ENCODE data around the gene ITLN2. TPM values are rescaled to one million over a fixed set of nuclear protein-coding genes. Genes with fewer than 3 reads are reported as not detected.
"Not testable (repeated sequence)": the region's sequence is repeated elsewhere in the genome, so short reads cannot be mapped to it uniquely, and the experiment has no call there.

The ITLN2 gene
- not detected in 2 replicates for total RNA-seq
- polyA plus RNA-seq (2012) = not detected

- DNase-seq (ENCODE audit: low read depth) = peak; percentile 58
Measured at GRCh38 chr1:160954158-160955104, at the start of gene ITLN2. TSS of gene ITLN2 (minus strand) at chr1:160954809. CDS start at chr1:160954741, 68 bp downstream.

DNA sequence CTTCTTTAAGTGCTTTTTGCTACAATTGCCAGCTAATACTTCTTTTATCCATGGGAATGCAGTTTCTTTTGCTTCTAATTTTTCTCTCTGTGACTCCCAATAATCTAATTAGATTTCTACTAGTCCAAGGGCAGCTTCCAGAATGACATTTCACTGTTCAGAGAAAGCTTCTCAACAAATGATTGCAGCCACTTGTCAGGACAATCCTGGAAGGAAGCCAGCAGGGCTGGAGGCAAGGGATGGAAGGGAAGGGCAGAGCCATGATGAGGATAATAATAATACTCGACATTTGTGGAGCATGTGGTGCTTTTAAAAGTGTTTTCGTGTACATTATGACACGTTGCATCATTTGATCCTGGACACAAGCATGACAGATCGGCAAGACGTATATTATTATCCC is 46.9 kb upstream of the ITLN2 start:
- peak; percentile 64 for DNase-seq (ENCODE audit: low read depth)

- DNase-seq (ENCODE audit: low read depth) = no peak
Measured at GRCh38 chr1:161000736-161001480, 46.3 kb upstream of the ITLN2 start.

DNA sequence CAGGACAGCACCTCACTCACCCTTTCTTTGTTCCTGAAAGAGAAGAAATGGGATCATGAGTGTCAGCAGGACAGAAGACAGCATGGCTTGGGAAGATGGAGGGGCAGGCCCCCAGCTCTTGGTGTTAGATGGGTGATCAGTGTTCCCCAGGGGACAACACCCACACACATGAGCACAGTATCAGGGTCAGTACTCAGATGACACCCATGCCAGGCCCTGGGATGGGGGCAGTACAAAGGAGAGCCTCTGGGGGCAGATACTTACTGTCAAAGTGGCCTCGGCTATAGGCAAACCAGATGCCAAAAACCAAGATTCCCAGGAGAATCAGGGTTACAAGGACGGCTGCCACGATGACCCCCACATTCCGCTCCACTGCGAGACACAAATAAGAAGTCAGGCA is 44.8 kb upstream of the ITLN2 start:
- no peak for DNase-seq (ENCODE audit: low read depth)

GRCh38 chr1:160997323-160998038 is 42.9 kb upstream of the ITLN2 start:
- DNase-seq (ENCODE audit: low read depth) = peak; percentile 73

DNA sequence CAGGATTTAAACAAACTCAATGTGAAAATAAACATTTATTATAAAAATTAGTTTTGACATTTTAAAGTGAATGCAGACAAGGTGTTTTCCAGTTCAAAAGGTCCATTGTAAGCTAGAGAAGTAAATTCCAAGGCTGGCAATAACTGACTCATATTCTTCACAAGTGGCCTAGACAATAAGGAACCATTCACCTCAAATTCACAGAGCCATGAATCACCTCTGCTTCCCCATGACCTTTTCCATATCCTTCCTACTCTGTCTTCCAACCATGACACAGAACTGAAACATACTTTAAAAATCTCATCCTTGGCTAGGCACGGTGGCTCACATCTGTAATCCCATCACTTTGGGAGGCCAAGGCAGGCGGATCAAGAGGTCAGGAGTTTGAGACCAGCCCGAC is 41.6 kb upstream of the ITLN2 start:
- DNase-seq (ENCODE audit: low read depth) = no peak

- peak; percentile 70 for DNase-seq (ENCODE audit: low read depth)
Measured at GRCh38 chr1:160993544-160994193, 39.1 kb upstream of the ITLN2 start.

- DNase-seq (ENCODE audit: low read depth) = not testable (repeated sequence)
Measured at GRCh38 chr1:160992036-160992435, 37.4 kb upstream of the ITLN2 start.

DNA sequence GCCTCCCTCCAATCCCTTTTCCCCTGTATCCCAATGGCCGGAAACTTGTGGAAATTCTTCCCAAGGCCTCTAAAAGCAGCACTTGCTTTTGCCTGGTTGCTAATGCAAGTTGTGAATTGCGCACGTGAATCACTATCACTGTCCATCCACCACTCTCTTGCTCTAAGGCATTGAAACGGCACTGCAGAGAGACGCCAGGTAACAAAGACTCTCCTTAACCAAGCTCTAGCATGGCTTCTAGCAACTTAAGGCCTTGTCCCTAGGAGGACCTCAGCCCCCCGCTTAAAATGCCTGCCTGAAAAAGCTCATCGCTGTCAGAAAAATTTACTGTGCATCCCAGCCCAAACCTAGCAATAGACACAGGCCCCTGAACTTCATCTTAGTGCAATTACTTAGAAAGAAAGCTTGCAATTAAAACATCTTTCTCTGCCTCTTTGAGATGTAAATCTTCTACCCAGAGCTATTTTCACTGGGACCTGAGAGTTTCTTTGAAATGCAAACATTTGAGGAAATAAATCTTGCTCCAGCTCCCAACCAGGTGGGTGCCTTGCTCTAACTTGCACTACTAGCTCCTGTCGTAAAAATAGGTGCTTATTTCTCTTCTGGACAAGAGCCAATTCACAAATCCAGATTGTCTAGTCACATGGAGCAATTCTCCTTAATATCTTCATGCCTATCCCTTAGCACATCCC is 32.9 kb upstream of the ITLN2 start:
- DNase-seq (ENCODE audit: low read depth) = no peak

DNA sequence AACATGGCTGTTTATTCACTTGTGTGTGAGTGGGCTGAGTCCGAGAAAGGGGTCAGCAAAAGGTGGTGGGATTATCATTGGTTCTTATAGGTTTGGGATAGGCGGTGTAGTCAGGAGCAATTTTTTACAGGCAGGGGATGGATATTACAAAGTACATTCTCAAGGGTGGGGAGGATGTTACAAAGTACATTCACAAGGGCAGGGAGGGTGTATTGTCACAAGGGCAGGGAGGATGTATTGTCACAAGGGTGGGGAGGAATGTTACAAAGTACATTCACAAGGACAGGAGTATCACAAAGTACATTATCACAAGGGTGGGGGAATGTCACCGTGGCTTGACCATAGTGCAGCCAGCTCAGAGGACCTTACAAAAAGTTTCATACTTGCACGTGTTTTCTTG is 31.1 kb upstream of the ITLN2 start:
- no peak for DNase-seq (ENCODE audit: low read depth)

GRCh38 chr1:160981584-160982411 is 27.2 kb upstream of the ITLN2 start:
- no peak for DNase-seq (ENCODE audit: low read depth)

DNA sequence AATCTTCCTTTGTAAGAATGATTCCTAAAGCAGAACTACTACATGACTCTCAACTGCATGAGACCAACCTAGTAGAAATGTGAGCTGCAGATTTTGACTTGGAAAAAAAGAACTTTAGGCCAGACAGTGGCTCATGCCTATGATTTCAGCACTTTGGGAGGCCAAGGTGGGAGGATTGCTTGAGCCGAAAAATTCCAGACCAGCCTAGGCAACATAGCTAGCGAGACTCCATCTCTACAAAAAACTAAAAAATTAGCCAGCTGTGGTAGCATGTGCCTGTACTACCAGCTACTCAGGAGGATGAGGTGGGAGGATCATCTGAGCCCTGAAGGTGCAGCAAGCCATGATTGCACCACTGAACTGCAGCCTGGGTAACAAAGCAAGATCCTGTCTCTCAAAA is 24.7 kb upstream of the ITLN2 start:
- no peak for DNase-seq (ENCODE audit: low read depth)

GRCh38 chr1:160978510-160978927 is 23.9 kb upstream of the ITLN2 start:
- DNase-seq (ENCODE audit: low read depth) = no peak

GRCh38 chr1:160975026-160975425 is 20.4 kb upstream of the ITLN2 start:
- no peak for DNase-seq (ENCODE audit: low read depth)

DNA sequence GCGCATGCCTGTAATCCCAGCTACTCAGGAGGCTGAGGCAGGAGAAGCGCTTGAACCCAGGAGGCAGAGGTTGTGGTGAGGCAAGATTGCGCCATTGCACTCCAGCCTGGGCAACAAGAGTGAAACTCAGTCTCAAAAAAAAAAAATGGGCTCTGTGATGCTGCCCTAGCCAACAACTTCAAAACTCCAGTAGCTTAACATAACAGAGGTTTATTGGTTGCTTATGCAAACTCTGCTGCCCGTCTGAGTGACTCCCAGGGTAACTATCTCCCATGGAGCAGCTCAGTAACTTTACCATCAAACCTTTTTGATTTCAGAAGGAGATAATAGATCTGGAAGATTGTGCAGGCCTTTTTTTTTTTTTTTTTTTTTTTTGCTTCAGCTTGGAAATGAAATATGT is 18.9 kb upstream of the ITLN2 start:
- no peak for DNase-seq (ENCODE audit: low read depth)

- no peak for DNase-seq (ENCODE audit: low read depth)
Measured at GRCh38 chr1:160972939-160973338, 18.3 kb upstream of the ITLN2 start.

- no peak for DNase-seq (ENCODE audit: low read depth)
Measured at GRCh38 chr1:160971618-160972056, 17.0 kb upstream of the ITLN2 start.

- no peak for DNase-seq (ENCODE audit: low read depth)
Measured at GRCh38 chr1:160963521-160963920, 8.9 kb upstream of the ITLN2 start.

GRCh38 chr1:160961419-160961818 is 6.8 kb upstream of the ITLN2 start:
- DNase-seq (ENCODE audit: low read depth) = no peak
